ENCODE measurements around the gene PTP4A2. TPM values are rescaled to one million over a fixed set of nuclear protein-coding genes. Genes with fewer than 3 reads are reported as not detected.

PTP4A2 gene
- total and polyA plus RNA-seq, 2 of the 13 experiments (the other 11 are each of a cell fraction or from before 2014, with no cell fraction given), result 173 to 225 TPM

- TF ChIP-seq ZBTB25 (CRISPR knock-in tag; IDR thresholded peaks at IDR 0.05) (0 out of 2 replicates have a peak, but pooled peaks have one; percentile 31), MEIS2 (CRISPR knock-in tag; IDR thresholded peaks at IDR 0.05) (0 out of 2 replicates have a peak, but pooled peaks have one; percentile 57), RFX3 (CRISPR knock-in tag; IDR thresholded peaks at IDR 0.05) (no peak), ZNF547 (CRISPR knock-in tag; IDR thresholded peaks at IDR 0.05) (no peak), ZNF616 (CRISPR knock-in tag; IDR thresholded peaks at IDR 0.05; ENCODE audit: low read depth) (no peak), SIX4 (CRISPR knock-in tag; IDR thresholded peaks at IDR 0.05) (no peak), ZNF597 (CRISPR knock-in tag; IDR thresholded peaks at IDR 0.05) (no peak), U2AF1 (optimal IDR thresholded peaks at IDR 0.05; ENCODE audit: low read depth, low read length) (no peak), ATF7 (IDR thresholded peaks at IDR 0.05) (no peak), ATF7 (CRISPR knock-in tag; IDR thresholded peaks at IDR 0.05) (peak; percentile 36; the same call in 1 of the 2 replicates), PRDM10 (CRISPR knock-in tag; IDR thresholded peaks at IDR 0.05; ENCODE audit: low read depth) (peak; percentile 85), ZNF331 (CRISPR knock-in tag; IDR thresholded peaks at IDR 0.05) (peak; percentile 40; the same call in 1 of the 2 replicates), ZNF367 (CRISPR knock-in tag; IDR thresholded peaks at IDR 0.05; ENCODE audit: borderline replicate concordance) (no peak), HDAC2 (CRISPR knock-in tag; IDR thresholded peaks at IDR 0.05) (peak; percentile 34; the same call in 1 of the 2 replicates), RFXAP (CRISPR knock-in tag; IDR thresholded peaks at IDR 0.05; ENCODE audit: borderline replicate concordance) (no peak), AFF4 (CRISPR knock-in tag; IDR thresholded peaks at IDR 0.05) (no peak), POLR2G (IDR thresholded peaks at IDR 0.05; ENCODE audit: low read depth, low read length) (no peak; the same call in 1 of the 2 replicates), MZF1 (CRISPR knock-in tag; IDR thresholded peaks at IDR 0.05; ENCODE audit: borderline replicate concordance) (no peak), RFX1 (IDR thresholded peaks at IDR 0.05) (no peak), XRCC5 (optimal IDR thresholded peaks at IDR 0.05; ENCODE audit: low read length) (no peak), ZNF569 (CRISPR knock-in tag; IDR thresholded peaks at IDR 0.05; ENCODE audit: borderline replicate concordance) (no peak)
Observed at GRCh38 chr1:31954607-31955283, 16.6 kb upstream of the PTP4A2 start (continued).

Measured in HepG2 (cell line).